ENCODE data around the gene MPPED1. TPM values are rescaled to one million over a fixed set of nuclear protein-coding genes. Genes with fewer than 3 reads are reported as not detected.

The MPPED1 gene
- total RNA-seq, 6 donors from 2014 or later = not detected

GRCh38 chr22:43482318-43482625 is 70.5 kb downstream of the MPPED1 start:
- Histone ChIP-seq H3K36me3 (no peaks in the 10 kb centered on the region), H3K27me3 (no peaks in the 10 kb centered on the region), H3K4me3 (no peak overlapping the region), H3K4me1 (peaks cover 0 to 4% (median 0%) of the 10 kb centered on the region in 4 donors), H3K9me3 (no peaks in the 10 kb centered on the region), H3K27ac (no peak overlapping the region)
- WGBS, 2 donors = 52 to 55% methylated on average over 7 to 8 of the region's 8 CpGs
- TF ChIP-seq EP300 (IDR thresholded peaks at IDR 0.05) = no peak
- TF ChIP-seq CTCF (IDR thresholded peaks at IDR 0.05) = no peak
- TF ChIP-seq POLR2AphosphoS5 (IDR thresholded peaks at IDR 0.05) = no peak
- TF ChIP-seq POLR2A (IDR thresholded peaks at IDR 0.05) = no peak
- no peak for DNase-seq
- ATAC-seq (ENCODE audit: low FRiP score in 2 of 2) = no peak

GRCh38 chr22:43483266-43483665 is 71.5 kb downstream of the MPPED1 start:
- WGBS, 2 donors = 74 to 85% methylated on average over 12 to 13 of the region's 13 CpGs
- ATAC-seq (ENCODE audit: low FRiP score in 2 of 2) (no peak), DNase-seq (peak in 1 of 2 donors; percentile 64)
- H3K4me3 ChIP-seq = no peak overlapping the region
- H3K36me3 ChIP-seq = no peaks in the 10 kb centered on the region
- TF ChIP-seq CTCF (IDR thresholded peaks at IDR 0.05) (no peak), POLR2AphosphoS5 (IDR thresholded peaks at IDR 0.05) (no peak), POLR2A (IDR thresholded peaks at IDR 0.05) (no peak)
- no peaks in the 10 kb centered on the region for H3K27me3 ChIP-seq
- H3K4me1 ChIP-seq = peaks cover 0 to 4% (median 0%) of the 10 kb centered on the region in 4 donors
- no peaks in the 10 kb centered on the region for H3K9me3 ChIP-seq
- no peak overlapping the region for H3K27ac ChIP-seq

GRCh38 chr22:43483669-43484068 is 71.9 kb downstream of the MPPED1 start:
- H3K27ac ChIP-seq = no peak overlapping the region
- DNase-seq (no peak), ATAC-seq (ENCODE audit: low FRiP score in 2 of 2) (no peak)
- no peaks in the 10 kb centered on the region for H3K27me3 ChIP-seq
- WGBS, 2 donors = 88% methylated on average over 6 of the region's 7 CpGs; no CpG with 5 or more reads in 1 of the 2 donors
- H3K4me3 ChIP-seq = no peak overlapping the region
- H3K9me3 ChIP-seq = no peaks in the 10 kb centered on the region
- H3K4me1 ChIP-seq = peaks cover 0 to 4% (median 0%) of the 10 kb centered on the region in 4 donors
- H3K36me3 ChIP-seq = no peaks in the 10 kb centered on the region
- no peak for TF ChIP-seq EP300 (IDR thresholded peaks at IDR 0.05)
- no peak for TF ChIP-seq POLR2A (IDR thresholded peaks at IDR 0.05)
- no peak for TF ChIP-seq POLR2AphosphoS5 (IDR thresholded peaks at IDR 0.05)
- TF ChIP-seq CTCF (IDR thresholded peaks at IDR 0.05) = no peak

- no peak overlapping the region for H3K4me3 ChIP-seq
- WGBS, 2 donors = 92% methylated on average over 6 of the region's 8 CpGs; no CpG with 5 or more reads in 1 of the 2 donors
These were observed 72.4 kb downstream of the MPPED1 start for GRCh38 chr22:43484227-43484626.

More at GRCh38 chr22:43484227-43484626, 72.4 kb downstream of the MPPED1 start:
- no peaks in the 10 kb centered on the region for H3K27me3 ChIP-seq
- TF ChIP-seq POLR2AphosphoS5 (IDR thresholded peaks at IDR 0.05) = no peak
- no peak for TF ChIP-seq CTCF (IDR thresholded peaks at IDR 0.05)
- no peak for TF ChIP-seq POLR2A (IDR thresholded peaks at IDR 0.05)
- no peak for TF ChIP-seq EP300 (IDR thresholded peaks at IDR 0.05)
- DNase-seq (no peak), ATAC-seq (ENCODE audit: low FRiP score in 2 of 2) (no peak)
- peaks cover 0 to 4% (median 0%) of the 10 kb centered on the region in 4 donors for H3K4me1 ChIP-seq
- no peaks in the 10 kb centered on the region for H3K36me3 ChIP-seq
- H3K27ac ChIP-seq = no peak overlapping the region
- no peaks in the 10 kb centered on the region for H3K9me3 ChIP-seq

All from upper lobe of left lung (tissue), 6 donors.